WTC11 (cell line): Measurements from ENCODE around the gene SLC25A51. TPM values are rescaled to one million over a fixed set of nuclear protein-coding genes. Genes with fewer than 3 reads are reported as not detected.

Experiments
- ATAC-seq: fragments of 200-7000 bp; cut with Tn5 transposase; 2 replicates; pipeline ENCODE4 v1.10.0; 2021; ENCODE audit warnings: mild to moderate bottlenecking, moderate library complexity
- CTCF ChIA-PET: fragments of 300-600 bp; sonication (Branson Sonifier 250); formaldehyde crosslinking; loops from one replicate; lab custom pipeline; 2021; ENCODE audit warnings: antibody characterized with exemption; lab: Charles Lee
- POLR2A ChIA-PET: fragments of 350-600 bp; sonication (Branson Sonifier 250); formaldehyde crosslinking; loops from one replicate; lab custom pipeline; 2021; ENCODE audit warnings: antibody characterized with exemption; lab: Charles Lee
- DNase-seq: peaks from one replicate; pipeline ENCODE4 v3.0.0; 2021; ENCODE audit warnings: low spot score
- H3K27ac Mint-ChIP-seq: 2 replicates; pipeline ENCODE4 v1.8.0; 2021; ENCODE audit warnings: mixed read lengths
- H3K27me3 Mint-ChIP-seq: 2 replicates; pipeline ENCODE4 v1.8.0; 2021; ENCODE audit warnings: low read depth, mild to moderate bottlenecking, moderate library complexity, mixed read lengths
- H3K36me3 Mint-ChIP-seq: 2 replicates; pipeline ENCODE4 v1.8.0; 2021; ENCODE audit warnings: mixed read lengths
- H3K4me1 Mint-ChIP-seq: 2 replicates; pipeline ENCODE4 v1.8.0; 2022; ENCODE audit warnings: mixed read lengths
- H3K4me3 Mint-ChIP-seq: 2 replicates; pipeline ENCODE4 v1.8.0; 2021; ENCODE audit warnings: mild to moderate bottlenecking, moderate library complexity, mixed read lengths
- H3K9me3 Mint-ChIP-seq: 2 replicates; pipeline ENCODE4 v1.8.0; 2021; ENCODE audit warnings: mixed read lengths
- ATF1 ChIP-seq: sonication (generic); formaldehyde crosslinking; IDR thresholded peaks from 2 replicates; pipeline ENCODE4 v1.8.1; 2023; ENCODE audit warnings: mild to moderate bottlenecking, moderate library complexity, missing genetic modification reagents
- CREB1 ChIP-seq: sonication (generic); formaldehyde crosslinking; IDR thresholded peaks from 2 replicates; pipeline ENCODE4 v1.8.0; 2023; ENCODE audit warnings: mild to moderate bottlenecking, missing genetic modification reagents
- ELF4 ChIP-seq: sonication (generic); formaldehyde crosslinking; IDR thresholded peaks from 2 replicates; pipeline ENCODE4 v1.8.1; 2022; ENCODE audit warnings: low read depth, mild to moderate bottlenecking, moderate library complexity, missing genetic modification reagents
- FOXK1 ChIP-seq: sonication (generic); formaldehyde crosslinking; IDR thresholded peaks from 2 replicates; pipeline ENCODE4 v1.8.0; 2022; ENCODE audit warnings: mild to moderate bottlenecking, moderate library complexity, missing genetic modification reagents
- GABPB1 ChIP-seq: sonication (generic); formaldehyde crosslinking; IDR thresholded peaks from 2 replicates; pipeline ENCODE4 v1.8.1; 2023; ENCODE audit warnings: mild to moderate bottlenecking, missing genetic modification reagents
- GRHL2 ChIP-seq: fragments of 250-450 bp; sonication (Bioruptor Pico); IDR thresholded peaks from 2 replicates; pipeline ENCODE4 v1.8.0; 2022; ENCODE audit warnings: mild to moderate bottlenecking, moderate library complexity; ENCODE audit not compliant: insufficient replicate concordance, severe bottlenecking
- MXD4 ChIP-seq: fragments of 250-450 bp; sonication (Bioruptor Pico); IDR thresholded peaks from 2 replicates; pipeline ENCODE4 v1.8.0; 2021; ENCODE audit warnings: mild to moderate bottlenecking, moderate library complexity, borderline replicate concordance
- NFE2L1 ChIP-seq: sonication (generic); formaldehyde crosslinking; IDR thresholded peaks from 2 replicates; pipeline ENCODE4 v1.8.1; 2023; ENCODE audit warnings: missing genetic modification reagents
- NR3C1 ChIP-seq: sonication (generic); formaldehyde crosslinking; conservative IDR thresholded peaks from 2 replicates; pipeline ENCODE4 v1.8.1; 2023; ENCODE audit warnings: low read depth, mild to moderate bottlenecking, missing genetic modification reagents
- TCF7 ChIP-seq: sonication (generic); formaldehyde crosslinking; IDR thresholded peaks from 2 replicates; pipeline ENCODE4 v1.8.0; 2022; ENCODE audit warnings: mild to moderate bottlenecking, low read depth, missing genetic modification reagents, moderate library complexity
- TEAD1 ChIP-seq: sonication (generic); formaldehyde crosslinking; IDR thresholded peaks from 2 replicates; pipeline ENCODE4 v1.8.0; 2022; ENCODE audit warnings: mild to moderate bottlenecking, missing genetic modification reagents
- ZNF396 ChIP-seq: fragments of 250-450 bp; sonication (Bioruptor Pico); IDR thresholded peaks from 2 replicates; pipeline ENCODE4 v1.8.0; 2021; ENCODE audit warnings: mild to moderate bottlenecking, moderate library complexity, borderline replicate concordance
- total RNA-seq: library from RNA; stranded (reverse); gene quantifications from 3 replicates; pipeline ENCODE4 v1.2.3, GENCODE V29; 2021
- TF ChIP-seq, protein P1 (sequence below): fragments of 200-600 bp; IDR thresholded peaks from 2 replicates; pipeline ENCODE4 v1.8.0; 2022; ENCODE audit warnings: antibody characterized with exemption
- TF ChIP-seq, protein P2 (sequence below): sonication (generic); formaldehyde crosslinking; IDR thresholded peaks from 2 replicates; pipeline ENCODE4 v1.8.1; 2023; ENCODE audit warnings: mild to moderate bottlenecking, missing genetic modification reagents
- TF ChIP-seq, protein P3 (sequence below): sonication (generic); formaldehyde crosslinking; IDR thresholded peaks from 2 replicates; pipeline ENCODE4 v1.8.1; 2023; ENCODE audit warnings: mild to moderate bottlenecking, missing genetic modification reagents, borderline replicate concordance
- TF ChIP-seq, protein P4 (sequence below): sonication (generic); formaldehyde crosslinking; IDR thresholded peaks from 2 replicates; pipeline ENCODE4 v1.8.1; 2023; ENCODE audit warnings: mild to moderate bottlenecking, moderate library complexity, missing genetic modification reagents
- TF ChIP-seq, protein P5 (sequence below): sonication (generic); formaldehyde crosslinking; IDR thresholded peaks from 2 replicates; pipeline ENCODE4 v1.8.1; 2022; ENCODE audit warnings: missing genetic modification reagents, borderline replicate concordance
- TF ChIP-seq, protein P6 (sequence below): fragments of 250-450 bp; sonication (Bioruptor Pico); IDR thresholded peaks from 2 replicates; pipeline ENCODE4 v1.9.0; 2021; ENCODE audit warnings: mild to moderate bottlenecking

The SLC25A51 gene
- total RNA-seq, 1 experiment from 2014 or later = 15.4 TPM

DNA sequence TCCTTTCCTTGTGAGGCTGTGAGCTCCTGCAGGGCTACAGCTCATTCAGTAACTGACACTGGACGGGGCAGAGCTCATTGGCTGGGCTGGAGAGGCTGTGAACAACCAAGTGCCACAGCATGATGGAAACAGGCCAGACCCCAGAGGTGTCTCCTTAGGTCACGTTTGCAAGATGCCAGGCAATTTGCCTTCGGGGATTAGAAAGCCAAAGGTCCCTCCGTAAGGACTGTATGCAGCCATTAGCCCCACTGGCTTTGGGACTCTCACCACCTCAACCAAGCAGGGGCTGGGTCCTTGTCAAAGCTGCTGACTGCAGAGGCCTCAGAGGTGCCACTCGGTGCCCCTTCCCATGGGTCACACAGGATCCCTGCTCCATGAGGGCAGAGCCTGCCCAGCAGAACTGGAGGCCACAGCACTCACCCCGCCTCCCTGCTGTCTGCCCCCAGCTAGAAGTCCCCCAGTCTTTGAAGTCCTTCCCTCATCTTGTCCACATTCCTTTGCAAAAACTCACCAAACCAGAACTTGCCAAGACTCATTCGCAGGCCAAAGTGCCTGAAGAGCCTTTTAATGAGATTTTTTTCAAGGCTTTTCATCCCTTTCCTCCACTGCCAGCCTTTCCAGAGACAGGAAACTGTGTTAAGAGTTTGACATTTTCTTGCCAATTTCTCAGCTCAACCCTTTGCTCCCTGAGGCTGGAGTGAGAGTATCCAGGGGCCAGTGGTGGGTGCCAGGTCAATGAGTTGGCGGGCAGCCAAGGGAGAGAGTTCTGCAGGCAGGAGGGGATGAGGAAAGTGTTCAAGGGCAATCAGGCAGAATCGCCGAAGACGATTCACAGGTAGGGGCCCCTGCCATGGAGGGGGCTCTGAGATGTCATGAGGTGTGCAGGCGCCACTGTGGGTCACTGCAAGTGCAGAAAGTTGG is 39.7 kb upstream of the SLC25A51 start:
- peaks cover 26% of the 10 kb centered on the region for H3K4me1 Mint-ChIP-seq
- TF ChIP-seq, protein P1, sequence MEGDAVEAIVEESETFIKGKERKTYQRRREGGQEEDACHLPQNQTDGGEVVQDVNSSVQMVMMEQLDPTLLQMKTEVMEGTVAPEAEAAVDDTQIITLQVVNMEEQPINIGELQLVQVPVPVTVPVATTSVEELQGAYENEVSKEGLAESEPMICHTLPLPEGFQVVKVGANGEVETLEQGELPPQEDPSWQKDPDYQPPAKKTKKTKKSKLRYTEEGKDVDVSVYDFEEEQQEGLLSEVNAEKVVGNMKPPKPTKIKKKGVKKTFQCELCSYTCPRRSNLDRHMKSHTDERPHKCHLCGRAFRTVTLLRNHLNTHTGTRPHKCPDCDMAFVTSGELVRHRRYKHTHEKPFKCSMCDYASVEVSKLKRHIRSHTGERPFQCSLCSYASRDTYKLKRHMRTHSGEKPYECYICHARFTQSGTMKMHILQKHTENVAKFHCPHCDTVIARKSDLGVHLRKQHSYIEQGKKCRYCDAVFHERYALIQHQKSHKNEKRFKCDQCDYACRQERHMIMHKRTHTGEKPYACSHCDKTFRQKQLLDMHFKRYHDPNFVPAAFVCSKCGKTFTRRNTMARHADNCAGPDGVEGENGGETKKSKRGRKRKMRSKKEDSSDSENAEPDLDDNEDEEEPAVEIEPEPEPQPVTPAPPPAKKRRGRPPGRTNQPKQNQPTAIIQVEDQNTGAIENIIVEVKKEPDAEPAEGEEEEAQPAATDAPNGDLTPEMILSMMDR = no peak
- TF ChIP-seq FOXK1 (no peak), NR3C1 (CRISPR knock-in tag) (no peak), GABPB1 (CRISPR knock-in tag) (no peak), TCF7 (CRISPR knock-in tag) (no peak), ZNF396 (no peak), ATF1 (no peak)
- TF ChIP-seq, protein P2, sequence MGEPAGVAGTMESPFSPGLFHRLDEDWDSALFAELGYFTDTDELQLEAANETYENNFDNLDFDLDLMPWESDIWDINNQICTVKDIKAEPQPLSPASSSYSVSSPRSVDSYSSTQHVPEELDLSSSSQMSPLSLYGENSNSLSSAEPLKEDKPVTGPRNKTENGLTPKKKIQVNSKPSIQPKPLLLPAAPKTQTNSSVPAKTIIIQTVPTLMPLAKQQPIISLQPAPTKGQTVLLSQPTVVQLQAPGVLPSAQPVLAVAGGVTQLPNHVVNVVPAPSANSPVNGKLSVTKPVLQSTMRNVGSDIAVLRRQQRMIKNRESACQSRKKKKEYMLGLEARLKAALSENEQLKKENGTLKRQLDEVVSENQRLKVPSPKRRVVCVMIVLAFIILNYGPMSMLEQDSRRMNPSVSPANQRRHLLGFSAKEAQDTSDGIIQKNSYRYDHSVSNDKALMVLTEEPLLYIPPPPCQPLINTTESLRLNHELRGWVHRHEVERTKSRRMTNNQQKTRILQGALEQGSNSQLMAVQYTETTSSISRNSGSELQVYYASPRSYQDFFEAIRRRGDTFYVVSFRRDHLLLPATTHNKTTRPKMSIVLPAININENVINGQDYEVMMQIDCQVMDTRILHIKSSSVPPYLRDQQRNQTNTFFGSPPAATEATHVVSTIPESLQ = no peak
- TF ChIP-seq, protein P3, sequence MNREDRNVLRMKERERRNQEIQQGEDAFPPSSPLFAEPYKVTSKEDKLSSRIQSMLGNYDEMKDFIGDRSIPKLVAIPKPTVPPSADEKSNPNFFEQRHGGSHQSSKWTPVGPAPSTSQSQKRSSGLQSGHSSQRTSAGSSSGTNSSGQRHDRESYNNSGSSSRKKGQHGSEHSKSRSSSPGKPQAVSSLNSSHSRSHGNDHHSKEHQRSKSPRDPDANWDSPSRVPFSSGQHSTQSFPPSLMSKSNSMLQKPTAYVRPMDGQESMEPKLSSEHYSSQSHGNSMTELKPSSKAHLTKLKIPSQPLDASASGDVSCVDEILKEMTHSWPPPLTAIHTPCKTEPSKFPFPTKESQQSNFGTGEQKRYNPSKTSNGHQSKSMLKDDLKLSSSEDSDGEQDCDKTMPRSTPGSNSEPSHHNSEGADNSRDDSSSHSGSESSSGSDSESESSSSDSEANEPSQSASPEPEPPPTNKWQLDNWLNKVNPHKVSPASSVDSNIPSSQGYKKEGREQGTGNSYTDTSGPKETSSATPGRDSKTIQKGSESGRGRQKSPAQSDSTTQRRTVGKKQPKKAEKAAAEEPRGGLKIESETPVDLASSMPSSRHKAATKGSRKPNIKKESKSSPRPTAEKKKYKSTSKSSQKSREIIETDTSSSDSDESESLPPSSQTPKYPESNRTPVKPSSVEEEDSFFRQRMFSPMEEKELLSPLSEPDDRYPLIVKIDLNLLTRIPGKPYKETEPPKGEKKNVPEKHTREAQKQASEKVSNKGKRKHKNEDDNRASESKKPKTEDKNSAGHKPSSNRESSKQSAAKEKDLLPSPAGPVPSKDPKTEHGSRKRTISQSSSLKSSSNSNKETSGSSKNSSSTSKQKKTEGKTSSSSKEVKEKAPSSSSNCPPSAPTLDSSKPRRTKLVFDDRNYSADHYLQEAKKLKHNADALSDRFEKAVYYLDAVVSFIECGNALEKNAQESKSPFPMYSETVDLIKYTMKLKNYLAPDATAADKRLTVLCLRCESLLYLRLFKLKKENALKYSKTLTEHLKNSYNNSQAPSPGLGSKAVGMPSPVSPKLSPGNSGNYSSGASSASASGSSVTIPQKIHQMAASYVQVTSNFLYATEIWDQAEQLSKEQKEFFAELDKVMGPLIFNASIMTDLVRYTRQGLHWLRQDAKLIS (CRISPR knock-in tag) = no peak
- TF ChIP-seq, protein P4, sequence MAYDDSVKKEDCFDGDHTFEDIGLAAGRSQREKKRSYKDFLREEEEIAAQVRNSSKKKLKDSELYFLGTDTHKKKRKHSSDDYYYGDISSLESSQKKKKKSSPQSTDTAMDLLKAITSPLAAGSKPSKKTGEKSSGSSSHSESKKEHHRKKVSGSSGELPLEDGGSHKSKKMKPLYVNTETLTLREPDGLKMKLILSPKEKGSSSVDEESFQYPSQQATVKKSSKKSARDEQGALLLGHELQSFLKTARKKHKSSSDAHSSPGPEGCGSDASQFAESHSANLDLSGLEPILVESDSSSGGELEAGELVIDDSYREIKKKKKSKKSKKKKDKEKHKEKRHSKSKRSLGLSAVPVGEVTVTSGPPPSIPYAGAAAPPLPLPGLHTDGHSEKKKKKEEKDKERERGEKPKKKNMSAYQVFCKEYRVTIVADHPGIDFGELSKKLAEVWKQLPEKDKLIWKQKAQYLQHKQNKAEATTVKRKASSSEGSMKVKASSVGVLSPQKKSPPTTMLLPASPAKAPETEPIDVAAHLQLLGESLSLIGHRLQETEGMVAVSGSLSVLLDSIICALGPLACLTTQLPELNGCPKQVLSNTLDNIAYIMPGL (CRISPR knock-in tag) = no peak
- ChIA-PET CTCF (interaction anchor here (1.5 kb wide), 1 partner anchor 30 kb away, joined by 13 read pairs; no protein-coding TSS in a partner anchor), POLR2A (no interaction called here)
- no peaks in the 10 kb centered on the region for H3K27me3 Mint-ChIP-seq
- ATAC-seq = no peak; the same call in 1 of the 2 replicates
- H3K4me3 Mint-ChIP-seq = no peak overlapping the region
- H3K9me3 Mint-ChIP-seq = no peaks in the 10 kb centered on the region
- H3K27ac Mint-ChIP-seq = peak overlapping the region; percentile 66
- DNase-seq = no peak
- H3K36me3 Mint-ChIP-seq = 0 out of 2 replicates have a peak, but pooled peaks cover 9% of the 10 kb centered on the region

DNA sequence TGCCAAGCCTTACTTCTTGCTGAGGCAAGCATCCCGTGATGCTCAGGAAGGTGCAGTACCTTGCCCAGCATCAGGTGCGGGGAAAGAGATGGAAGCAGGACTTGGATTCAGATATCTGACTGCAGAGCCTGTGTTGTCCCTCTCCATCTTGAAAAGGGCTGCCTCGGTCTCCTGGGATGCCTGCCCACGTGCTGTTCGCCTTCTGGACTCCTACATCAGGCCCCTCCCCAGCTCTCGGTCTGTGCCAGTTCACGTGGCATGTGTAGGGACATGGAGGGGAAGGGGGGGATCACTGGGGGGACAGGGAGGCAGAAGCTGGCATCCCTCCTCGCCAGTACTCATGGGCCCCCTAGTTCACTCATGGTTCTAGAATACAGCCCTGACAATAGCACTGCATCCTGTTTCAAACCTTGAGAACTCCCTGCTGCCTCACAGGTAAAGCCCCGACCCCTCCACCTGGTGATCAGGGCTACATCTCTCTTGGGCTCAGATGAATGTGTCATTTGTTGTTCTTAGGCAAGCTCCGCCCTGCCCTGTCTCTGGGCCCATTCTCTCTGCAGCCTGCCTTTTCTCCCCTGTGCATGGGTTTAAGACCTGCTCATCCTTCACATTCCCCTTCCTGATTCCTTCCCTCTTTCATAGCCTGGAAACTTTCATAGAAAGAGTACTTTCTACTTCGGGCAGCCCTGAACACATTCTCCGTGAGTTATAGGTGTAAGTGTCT is 38.9 kb upstream of the SLC25A51 start:
- H3K4me3 Mint-ChIP-seq = no peak overlapping the region
- H3K4me1 Mint-ChIP-seq = peaks cover 29% of the 10 kb centered on the region
- no peaks in the 10 kb centered on the region for H3K9me3 Mint-ChIP-seq
- H3K36me3 Mint-ChIP-seq = 0 out of 2 replicates have a peak, but pooled peaks cover 5% of the 10 kb centered on the region
- ChIA-PET POLR2A (no interaction called here), CTCF (interaction anchor here (1.5 kb wide), 1 partner anchor 29 kb away, joined by 13 read pairs; no protein-coding TSS in a partner anchor)
- peak overlapping the region; percentile 66 for H3K27ac Mint-ChIP-seq
- H3K27me3 Mint-ChIP-seq = no peaks in the 10 kb centered on the region
- DNase-seq = no peak
- peak; percentile 61 for ATAC-seq
- TF ChIP-seq GRHL2 (CRISPR knock-in tag) (no peak), TEAD1 (CRISPR knock-in tag) (no peak), ELF4 (CRISPR knock-in tag) (no peak), NFE2L1 (no peak), MXD4 (CRISPR knock-in tag) (no peak), CREB1 (CRISPR knock-in tag) (no peak)
- TF ChIP-seq, protein P5, sequence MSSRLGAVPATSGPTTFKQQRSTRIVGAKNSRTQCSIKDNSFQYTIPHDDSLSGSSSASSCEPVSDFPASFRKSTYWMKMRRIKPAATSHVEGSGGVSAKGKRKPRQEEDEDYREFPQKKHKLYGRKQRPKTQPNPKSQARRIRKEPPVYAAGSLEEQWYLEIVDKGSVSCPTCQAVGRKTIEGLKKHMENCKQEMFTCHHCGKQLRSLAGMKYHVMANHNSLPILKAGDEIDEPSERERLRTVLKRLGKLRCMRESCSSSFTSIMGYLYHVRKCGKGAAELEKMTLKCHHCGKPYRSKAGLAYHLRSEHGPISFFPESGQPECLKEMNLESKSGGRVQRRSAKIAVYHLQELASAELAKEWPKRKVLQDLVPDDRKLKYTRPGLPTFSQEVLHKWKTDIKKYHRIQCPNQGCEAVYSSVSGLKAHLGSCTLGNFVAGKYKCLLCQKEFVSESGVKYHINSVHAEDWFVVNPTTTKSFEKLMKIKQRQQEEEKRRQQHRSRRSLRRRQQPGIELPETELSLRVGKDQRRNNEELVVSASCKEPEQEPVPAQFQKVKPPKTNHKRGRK (CRISPR knock-in tag) = no peak
- TF ChIP-seq, protein P6, sequence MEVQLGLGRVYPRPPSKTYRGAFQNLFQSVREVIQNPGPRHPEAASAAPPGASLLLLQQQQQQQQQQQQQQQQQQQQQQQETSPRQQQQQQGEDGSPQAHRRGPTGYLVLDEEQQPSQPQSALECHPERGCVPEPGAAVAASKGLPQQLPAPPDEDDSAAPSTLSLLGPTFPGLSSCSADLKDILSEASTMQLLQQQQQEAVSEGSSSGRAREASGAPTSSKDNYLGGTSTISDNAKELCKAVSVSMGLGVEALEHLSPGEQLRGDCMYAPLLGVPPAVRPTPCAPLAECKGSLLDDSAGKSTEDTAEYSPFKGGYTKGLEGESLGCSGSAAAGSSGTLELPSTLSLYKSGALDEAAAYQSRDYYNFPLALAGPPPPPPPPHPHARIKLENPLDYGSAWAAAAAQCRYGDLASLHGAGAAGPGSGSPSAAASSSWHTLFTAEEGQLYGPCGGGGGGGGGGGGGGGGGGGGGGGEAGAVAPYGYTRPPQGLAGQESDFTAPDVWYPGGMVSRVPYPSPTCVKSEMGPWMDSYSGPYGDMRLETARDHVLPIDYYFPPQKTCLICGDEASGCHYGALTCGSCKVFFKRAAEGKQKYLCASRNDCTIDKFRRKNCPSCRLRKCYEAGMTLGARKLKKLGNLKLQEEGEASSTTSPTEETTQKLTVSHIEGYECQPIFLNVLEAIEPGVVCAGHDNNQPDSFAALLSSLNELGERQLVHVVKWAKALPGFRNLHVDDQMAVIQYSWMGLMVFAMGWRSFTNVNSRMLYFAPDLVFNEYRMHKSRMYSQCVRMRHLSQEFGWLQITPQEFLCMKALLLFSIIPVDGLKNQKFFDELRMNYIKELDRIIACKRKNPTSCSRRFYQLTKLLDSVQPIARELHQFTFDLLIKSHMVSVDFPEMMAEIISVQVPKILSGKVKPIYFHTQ (CRISPR knock-in tag) = no peak
